Airway epithelial cell (primary cell): ENCODE measurements around the gene GPD2. TPM values are rescaled to one million over a fixed set of nuclear protein-coding genes. Genes with fewer than 3 reads are reported as not detected.

ENCODE experiments used
- total RNA-seq: library from RNA; depleted of rRNA; stranded (reverse); fragments of >200 nt; gene quantifications from 2 replicates; pipeline ENCODE4 v1.2.3, GENCODE V29; 2015

Gene GPD2
- 76.1 and 87.0 TPM in 2 replicates for total RNA-seq

GRCh38 chr2:156435718-156436496 lies at the start of gene GPD2:
Gene GPD2, plus strand, starts transcription at chr2:156436379. Its CDS starts 39,727 bp downstream, at chr2:156476106.

Other genes starting within 250 kb of the GPD2 start
- 0.84 and 2.1 TPM in 2 replicates for gene NR4A2, start 103.7 kb upstream of the GPD2 start, total RNA-seq